ENCODE measurements around the gene SLC9C1. TPM values are rescaled to one million over a fixed set of nuclear protein-coding genes. Genes with fewer than 3 reads are reported as not detected.

Gene SLC9C1
- total RNA-seq, 1 experiment from 2014 or later, result not detected

- Mint-ChIP-seq H3K36me3 (ENCODE audit: insufficient read depth, unreplicated experiment) (peaks cover 23% of the 10 kb centered on the region), H3K4me1 (ENCODE audit: low read depth, unreplicated experiment) (peaks cover 83% of the 10 kb centered on the region), H3K27me3 (ENCODE audit: unreplicated experiment) (no peaks in the 10 kb centered on the region), H3K4me3 (ENCODE audit: low read depth, unreplicated experiment) (no peak overlapping the region), H3K9me3 (ENCODE audit: low read depth, unreplicated experiment) (no peaks in the 10 kb centered on the region), H3K27ac (ENCODE audit: unreplicated experiment) (no peak overlapping the region)
- intact Hi-C loops (cut with micrococcal nuclease; ENCODE audit: unreplicated experiment), result loop anchor here (2.0 kb wide), 1 partner anchor 21 kb away; no protein-coding TSS in a partner anchor
- CTCF ChIA-PET, result interaction anchor here (0.7 kb wide), 1 partner anchor 138 kb away, joined by 11 read pairs; no protein-coding TSS in a partner anchor
- BruUV-seq (replicated peaks), result no TSS peak
- DNase-seq, result no peak
- no peak for TF ChIP-seq CTCF (IDR thresholded peaks at IDR 0.05; ENCODE audit: unreplicated experiment)
Measured at GRCh38 chr3:112095731-112096130, 198.3 kb downstream of the SLC9C1 start.

GRCh38 chr3:112093180-112093522, 200.9 kb downstream of the SLC9C1 start:
- BruUV-seq (replicated peaks), result no TSS peak
- H3K27me3 Mint-ChIP-seq (ENCODE audit: unreplicated experiment), result no peaks in the 10 kb centered on the region
- CTCF ChIA-PET, result no interaction called here

GRCh38 chr3:112092496-112093179, 201.4 kb downstream of the SLC9C1 start:
- no peaks in the 10 kb centered on the region for H3K9me3 Mint-ChIP-seq (ENCODE audit: low read depth, unreplicated experiment)
- peak overlapping the region; percentile 44 for H3K4me3 Mint-ChIP-seq (ENCODE audit: low read depth, unreplicated experiment)
- H3K27ac Mint-ChIP-seq (ENCODE audit: unreplicated experiment), result peak overlapping the region; percentile 43
- TF ChIP-seq CTCF (IDR thresholded peaks at IDR 0.05; ENCODE audit: unreplicated experiment), result no peak
- BruUV-seq (replicated peaks), result no TSS peak
- H3K4me1 Mint-ChIP-seq (ENCODE audit: low read depth, unreplicated experiment), result peaks cover 85% of the 10 kb centered on the region
- intact Hi-C loops (cut with micrococcal nuclease; ENCODE audit: unreplicated experiment), result no loop called here
- H3K36me3 Mint-ChIP-seq (ENCODE audit: insufficient read depth, unreplicated experiment), result peaks cover 27% of the 10 kb centered on the region
- no peaks in the 10 kb centered on the region for H3K27me3 Mint-ChIP-seq (ENCODE audit: unreplicated experiment)
- CTCF ChIA-PET, result interaction anchor here (1.1 to 1.3 kb wide), 2 partner anchors 19 to 79 kb away, joined by 3 to 5 read pairs; no protein-coding TSS in a partner anchor
- DNase-seq, result no peak

More at GRCh38 chr3:112093180-112093522, 200.9 kb downstream of the SLC9C1 start:
- no peak for TF ChIP-seq CTCF (IDR thresholded peaks at IDR 0.05; ENCODE audit: unreplicated experiment)
- peaks cover 25% of the 10 kb centered on the region for H3K36me3 Mint-ChIP-seq (ENCODE audit: insufficient read depth, unreplicated experiment)
- intact Hi-C loops (cut with micrococcal nuclease; ENCODE audit: unreplicated experiment), result no loop called here
- peak overlapping the region; percentile 43 for H3K27ac Mint-ChIP-seq (ENCODE audit: unreplicated experiment)
- H3K9me3 Mint-ChIP-seq (ENCODE audit: low read depth, unreplicated experiment), result no peaks in the 10 kb centered on the region
- no peak for DNase-seq
- peaks cover 85% of the 10 kb centered on the region for H3K4me1 Mint-ChIP-seq (ENCODE audit: low read depth, unreplicated experiment)
- peak overlapping the region; percentile 44 for H3K4me3 Mint-ChIP-seq (ENCODE audit: low read depth, unreplicated experiment)

- no peaks in the 10 kb centered on the region for H3K9me3 Mint-ChIP-seq (ENCODE audit: low read depth, unreplicated experiment)
- CTCF ChIA-PET, result no interaction called here
- TF ChIP-seq CTCF (IDR thresholded peaks at IDR 0.05; ENCODE audit: unreplicated experiment), result no peak
- peak overlapping the region; percentile 57 for H3K4me3 Mint-ChIP-seq (ENCODE audit: low read depth, unreplicated experiment)
- intact Hi-C loops (cut with micrococcal nuclease; ENCODE audit: unreplicated experiment), result no loop called here
- peaks cover 69% of the 10 kb centered on the region for H3K4me1 Mint-ChIP-seq (ENCODE audit: low read depth, unreplicated experiment)
- no peaks in the 10 kb centered on the region for H3K27me3 Mint-ChIP-seq (ENCODE audit: unreplicated experiment)
- H3K27ac Mint-ChIP-seq (ENCODE audit: unreplicated experiment), result peak overlapping the region; percentile 81
- H3K36me3 Mint-ChIP-seq (ENCODE audit: insufficient read depth, unreplicated experiment), result peaks cover 43% of the 10 kb centered on the region
- DNase-seq, result peak; percentile 38
- no TSS peak for BruUV-seq (replicated peaks)
Measured at GRCh38 chr3:112090887-112091586, 203.0 kb downstream of the SLC9C1 start.

Small RNA genes lying within 50 kb of the gene (microRNA-seq; reads per million reads assigned to microRNA genes)
- not detected for gene MIR567

Other genes starting within 250 kb of the SLC9C1 start
- 28.2 and 29.8 TPM in 2 replicates for gene C3orf52, start 207.8 kb downstream of the SLC9C1 start, total RNA-seq (2022)
- not detected in 2 replicates for gene GCSAM, start 161.0 kb downstream of the SLC9C1 start, total RNA-seq (2022)
- gene CD200, start 38.9 kb upstream of the SLC9C1 start, total RNA-seq (2022), result not detected in 2 replicates
- not detected in 2 replicates for gene BTLA, start 205.3 kb upstream of the SLC9C1 start, total RNA-seq (2022)

Measured in Calu3 (cell line).